Gastrocnemius medialis (tissue), 4 donors: ENCODE data around the gene ATP2A1.

Experiments
- POLR2A ChIP-seq, 2 donors: fragments of 450-650 bp; IDR thresholded peaks; one replicate each; pipeline ENCODE4 v1.6.1; 2017; ENCODE audit warnings: antibody characterized with exemption in 2 of 2, mild to moderate bottlenecking in 2 of 2, moderate library complexity in 2 of 2
- TF ChIP-seq, protein P1 (sequence below), 5 experiments: fragments of 450-650 bp in 3 of 5; fragments of 200-600 bp in 2 of 5; sonication (generic) in 2 of 5; IDR thresholded peaks in 4 of 5; conservative IDR thresholded peaks in 1 of 5; 1 replicate in 4 of 5; 2 replicates in 1 of 5; pipeline ENCODE4 v1.5.1; 2016 to 2019; ENCODE audit warnings: antibody characterized with exemption in 5 of 5, mild to moderate bottlenecking in 3 of 5, moderate library complexity in 3 of 5

GRCh38 chr16:28839004-28839639, 39.2 kb upstream of the ATP2A1 start:
- TF ChIP-seq, protein P1, sequence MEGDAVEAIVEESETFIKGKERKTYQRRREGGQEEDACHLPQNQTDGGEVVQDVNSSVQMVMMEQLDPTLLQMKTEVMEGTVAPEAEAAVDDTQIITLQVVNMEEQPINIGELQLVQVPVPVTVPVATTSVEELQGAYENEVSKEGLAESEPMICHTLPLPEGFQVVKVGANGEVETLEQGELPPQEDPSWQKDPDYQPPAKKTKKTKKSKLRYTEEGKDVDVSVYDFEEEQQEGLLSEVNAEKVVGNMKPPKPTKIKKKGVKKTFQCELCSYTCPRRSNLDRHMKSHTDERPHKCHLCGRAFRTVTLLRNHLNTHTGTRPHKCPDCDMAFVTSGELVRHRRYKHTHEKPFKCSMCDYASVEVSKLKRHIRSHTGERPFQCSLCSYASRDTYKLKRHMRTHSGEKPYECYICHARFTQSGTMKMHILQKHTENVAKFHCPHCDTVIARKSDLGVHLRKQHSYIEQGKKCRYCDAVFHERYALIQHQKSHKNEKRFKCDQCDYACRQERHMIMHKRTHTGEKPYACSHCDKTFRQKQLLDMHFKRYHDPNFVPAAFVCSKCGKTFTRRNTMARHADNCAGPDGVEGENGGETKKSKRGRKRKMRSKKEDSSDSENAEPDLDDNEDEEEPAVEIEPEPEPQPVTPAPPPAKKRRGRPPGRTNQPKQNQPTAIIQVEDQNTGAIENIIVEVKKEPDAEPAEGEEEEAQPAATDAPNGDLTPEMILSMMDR (IDR thresholded peaks at IDR 0.05 in 4 of 5, conservative IDR thresholded peaks at IDR 0.05 in 1 of 5): no peak
- TF ChIP-seq POLR2A (IDR thresholded peaks at IDR 0.05): no peak
